SK-N-SH treated with all-trans-retinoic acid at 6 μM for 48 hours (cell line): ENCODE data around the gene PARD3B.

Experiments used
- BACH2 ChIP-seq: fragments of 250-450 bp; sonication (Bioruptor Pico); IDR thresholded peaks from 2 replicates; pipeline ENCODE4 v1.9.0; 2021; ENCODE audit warnings: mild to moderate bottlenecking, borderline replicate concordance
- CSDC2 ChIP-seq: fragments of 250-450 bp; sonication (Bioruptor Pico); IDR thresholded peaks from 2 replicates; pipeline ENCODE4 v1.5.0; 2020; ENCODE audit warnings: mild to moderate bottlenecking, moderate library complexity
- ISL1 ChIP-seq: fragments of 250-450 bp; sonication (Bioruptor Pico); IDR thresholded peaks from 2 replicates; pipeline ENCODE4 v2.1.2; 2022; ENCODE audit warnings: mild to moderate bottlenecking, moderate library complexity
- PATZ1 ChIP-seq: fragments of 250-450 bp; sonication (Bioruptor Pico); IDR thresholded peaks from 2 replicates; pipeline ENCODE4 v1.8.0; 2020; ENCODE audit warnings: mild to moderate bottlenecking, moderate library complexity, borderline replicate concordance
- ZNF70 ChIP-seq: fragments of 450-650 bp; formaldehyde crosslinking; IDR thresholded peaks from 2 replicates; pipeline ENCODE4 v1.5.0; 2020; ENCODE audit warnings: mild to moderate bottlenecking, moderate library complexity

- no peak for TF ChIP-seq CSDC2 (CRISPR knock-in tag)
- TF ChIP-seq BACH2 (CRISPR knock-in tag): no peak
- no peak for TF ChIP-seq ZNF70 (CRISPR knock-in tag)
- TF ChIP-seq ISL1 (CRISPR knock-in tag): no peak
- TF ChIP-seq PATZ1 (CRISPR knock-in tag): no peak
Observed at GRCh38 chr2:205245001-205245400, 699.7 kb downstream of the PARD3B start.
